Effector memory CD4-positive, alpha-beta T cell (primary cell): ENCODE data around the gene RASA3.
A peak's percentile ranks its signal among the peaks of the same experiment; 100 is the strongest.
"Not testable (repeated sequence)": the region's sequence is repeated elsewhere in the genome, so short reads cannot be mapped to it uniquely, and the experiment has no call there.

Experiments used
- DNase-seq, 3 donors: peaks; one replicate each; pipeline ENCODE4 v3.0.0-alpha.2; 2020
- H3K27ac ChIP-seq: 2 replicates; pipeline ENCODE4 v1.7.0; 2013; ENCODE audit warnings: mild to moderate bottlenecking, low read length, moderate library complexity; ENCODE audit not compliant: insufficient read depth, poor library complexity, severe bottlenecking
- H3K27me3 ChIP-seq: replicated peaks from 2 replicates; pipeline ENCODE4 v1.7.0; 2013; ENCODE audit warnings: mild to moderate bottlenecking, low read length; ENCODE audit not compliant: insufficient read depth, control insufficient read depth, poor library complexity, severe bottlenecking
- H3K36me3 ChIP-seq: 2 replicates; pipeline ENCODE4 v1.7.0; 2013; ENCODE audit warnings: mild to moderate bottlenecking, low read length, moderate library complexity; ENCODE audit not compliant: control insufficient read depth, insufficient read depth
- H3K4me1 ChIP-seq: 2 replicates; pipeline ENCODE4 v1.7.0; 2013; ENCODE audit warnings: low read length, mild to moderate bottlenecking; ENCODE audit not compliant: control insufficient read depth, insufficient read depth, poor library complexity, severe bottlenecking
- H3K4me3 ChIP-seq: 2 replicates; pipeline ENCODE4 v1.7.0; 2013; ENCODE audit warnings: low read length, low read depth, mild to moderate bottlenecking; ENCODE audit not compliant: insufficient read depth, poor library complexity, severe bottlenecking
- H3K9me3 ChIP-seq: 2 replicates; pipeline ENCODE4 v1.7.0; 2013; ENCODE audit warnings: mild to moderate bottlenecking, low read length, moderate library complexity; ENCODE audit not compliant: control insufficient read depth

RASA3 gene

DNA sequence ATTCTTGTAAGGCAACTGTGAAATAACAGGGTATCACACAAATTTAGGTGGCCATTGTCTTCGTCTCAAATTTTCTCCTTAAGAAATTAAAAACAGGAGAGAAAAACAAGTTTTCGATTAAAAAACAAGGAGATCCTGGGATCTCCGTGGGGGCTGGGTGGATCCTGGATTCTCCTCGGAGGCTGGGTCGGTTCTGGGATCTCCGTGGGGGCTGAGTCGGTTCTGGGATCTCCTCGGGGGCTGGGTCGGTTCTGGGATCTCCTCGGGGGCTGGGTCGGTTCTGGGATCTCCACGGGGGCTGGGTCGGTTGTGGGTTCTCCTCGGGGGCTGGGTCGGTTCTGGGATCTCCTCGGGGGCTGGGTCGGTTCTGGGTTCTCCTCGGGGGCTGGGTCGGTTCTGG, 16.5 kb upstream of the RASA3 start:
- not testable (repeated sequence) for DNase-seq, H3K9me3 ChIP-seq, H3K4me3 ChIP-seq, H3K27me3 ChIP-seq, H3K36me3 ChIP-seq
- Histone ChIP-seq H3K4me1 (peaks cover 78% of the 10 kb centered on the region), H3K27ac (peak overlapping the region; percentile 88)

DNA sequence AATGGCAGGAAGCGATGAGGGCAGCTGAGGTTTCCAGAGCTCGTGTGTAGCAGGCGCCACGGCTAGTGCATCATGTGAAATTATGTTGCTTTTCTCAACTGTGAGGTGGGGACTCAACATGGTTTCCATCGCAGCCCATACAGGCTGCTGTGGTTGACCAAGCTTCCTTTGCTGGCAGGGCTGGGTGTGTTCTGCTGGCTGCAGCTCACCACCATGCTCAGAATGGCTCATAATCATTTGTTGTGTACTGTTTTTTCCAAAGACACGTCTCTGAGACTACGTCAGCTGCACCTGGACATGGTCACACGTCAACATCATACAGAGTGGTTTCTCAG, 16.1 kb upstream of the RASA3 start:
- H3K27ac ChIP-seq, result peak overlapping the region; percentile 88
- DNase-seq, result peak; percentile 75 to 90 (median 86)
- H3K4me1 ChIP-seq, result peaks cover 82% of the 10 kb centered on the region

DNA sequence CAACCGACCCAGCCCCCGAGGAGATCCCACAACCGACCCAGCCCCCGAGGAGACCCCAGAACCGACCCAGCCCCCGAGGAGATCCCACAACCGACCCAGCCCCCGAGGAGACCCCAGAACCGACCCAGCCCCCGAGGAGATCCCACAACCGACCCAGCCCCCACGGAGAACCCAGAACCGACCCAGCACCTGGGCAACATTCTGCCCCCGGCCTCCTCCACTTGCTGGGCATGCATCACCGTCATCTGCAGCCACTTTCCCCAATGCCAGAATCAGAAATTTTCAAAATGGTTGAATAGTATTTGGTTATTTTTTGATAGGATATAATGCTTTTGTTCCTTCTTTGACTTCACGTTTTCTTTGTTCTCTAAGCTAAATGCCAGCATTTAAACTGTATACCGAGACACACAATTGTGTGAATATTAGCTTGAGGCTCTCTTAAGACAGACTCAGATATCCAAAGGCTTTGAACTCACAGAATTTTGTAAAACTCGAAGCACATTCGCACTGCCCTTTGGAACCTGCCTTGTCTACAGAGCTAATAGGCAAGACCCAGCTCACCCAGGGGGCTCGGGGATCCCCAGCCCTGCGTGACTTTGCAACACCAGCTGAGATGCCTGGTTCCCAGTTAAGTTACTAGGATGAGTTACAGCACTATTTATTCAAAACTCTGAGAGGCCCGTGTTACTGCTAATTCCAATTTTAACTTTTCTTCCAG, 15.5 kb upstream of the RASA3 start:
- no peak overlapping the region for H3K4me3 ChIP-seq
- H3K27ac ChIP-seq, result peak overlapping the region; percentile 88
- H3K4me1 ChIP-seq, result peaks cover 87% of the 10 kb centered on the region
- no peaks in the 10 kb centered on the region for H3K9me3 ChIP-seq
- no peak for DNase-seq
- no peaks in the 10 kb centered on the region for H3K27me3 ChIP-seq
- no peaks in the 10 kb centered on the region for H3K36me3 ChIP-seq

More for the DNA sequence above, 16.1 kb upstream of the RASA3 start:
- Histone ChIP-seq H3K9me3 (no peaks in the 10 kb centered on the region), H3K4me3 (no peak overlapping the region), H3K36me3 (no peaks in the 10 kb centered on the region), H3K27me3 (no peaks in the 10 kb centered on the region)

DNA sequence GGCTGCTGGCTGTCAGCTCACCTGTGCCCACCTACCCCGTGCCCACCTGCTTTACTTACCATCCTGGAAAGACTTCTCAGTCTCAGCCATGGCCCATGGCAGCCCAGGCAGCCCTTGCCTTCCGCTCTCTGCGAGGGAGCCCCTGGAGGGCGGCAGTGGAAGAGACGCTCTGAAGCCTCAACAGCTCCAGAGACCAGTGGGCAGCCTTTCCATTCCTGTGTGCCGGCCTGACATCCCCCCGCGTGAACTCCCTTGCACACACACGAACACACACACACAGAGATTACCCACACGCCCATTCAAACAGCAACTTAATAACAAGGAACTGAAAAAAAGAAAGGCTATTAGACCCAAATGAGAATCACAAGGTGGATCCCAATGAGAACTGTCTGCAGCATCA, 14.2 kb upstream of the RASA3 start:
- no peaks in the 10 kb centered on the region for H3K9me3 ChIP-seq
- no peak for DNase-seq
- no peaks in the 10 kb centered on the region for H3K27me3 ChIP-seq
- no peak overlapping the region for H3K4me3 ChIP-seq
- H3K36me3 ChIP-seq, result no peaks in the 10 kb centered on the region
- peak overlapping the region; percentile 51 for H3K27ac ChIP-seq
- peaks cover 92% of the 10 kb centered on the region for H3K4me1 ChIP-seq

DNA sequence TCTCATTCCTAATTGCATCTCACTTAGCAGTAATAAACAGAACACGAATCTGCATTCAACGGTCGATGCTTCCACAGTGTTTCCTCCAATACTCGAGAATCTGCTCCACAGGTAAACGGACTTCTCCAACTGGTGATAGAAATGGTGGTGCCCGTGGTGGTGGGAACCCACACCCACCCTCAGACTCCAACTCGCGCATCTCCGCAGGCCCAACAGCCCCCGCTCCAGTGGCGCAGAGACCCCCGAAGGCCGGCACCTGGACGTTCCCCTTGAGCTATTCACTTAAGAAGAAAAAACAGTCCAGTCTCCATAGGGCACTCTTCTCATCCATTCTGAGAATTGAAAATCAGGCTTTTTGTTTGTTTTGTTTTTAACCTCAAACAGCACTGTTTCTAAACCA, 13.8 kb upstream of the RASA3 start:
- Histone ChIP-seq H3K27ac (peak overlapping the region; percentile 51), H3K4me1 (peaks cover 92% of the 10 kb centered on the region), H3K27me3 (no peaks in the 10 kb centered on the region), H3K36me3 (no peaks in the 10 kb centered on the region), H3K9me3 (no peaks in the 10 kb centered on the region), H3K4me3 (no peak overlapping the region)
- no peak for DNase-seq

DNA sequence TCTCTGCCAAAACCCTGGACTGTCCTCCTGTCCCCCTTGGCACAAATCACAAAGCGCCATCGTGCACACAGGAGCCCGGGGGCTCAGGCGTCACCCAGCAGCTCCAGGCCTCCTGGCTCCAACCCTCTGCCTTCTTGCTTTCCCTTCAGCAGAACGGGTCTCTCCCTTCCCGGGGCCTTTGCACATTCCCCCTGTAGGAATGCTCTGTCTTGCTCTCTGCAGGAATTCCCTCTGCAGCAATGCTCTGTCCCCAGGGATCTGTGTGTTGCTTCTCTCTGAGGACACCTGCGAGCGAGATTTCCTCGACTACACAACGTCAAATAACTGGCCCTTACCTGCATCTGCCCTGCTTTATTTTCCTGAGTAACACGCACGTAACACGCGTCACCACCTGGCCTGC, 13.3 kb upstream of the RASA3 start:
- Histone ChIP-seq H3K9me3 (no peaks in the 10 kb centered on the region), H3K27ac (peak overlapping the region; percentile 78), H3K36me3 (no peaks in the 10 kb centered on the region), H3K4me3 (peak overlapping the region; percentile 20), H3K27me3 (no peaks in the 10 kb centered on the region), H3K4me1 (peaks cover 92% of the 10 kb centered on the region)
- no peak for DNase-seq

DNA sequence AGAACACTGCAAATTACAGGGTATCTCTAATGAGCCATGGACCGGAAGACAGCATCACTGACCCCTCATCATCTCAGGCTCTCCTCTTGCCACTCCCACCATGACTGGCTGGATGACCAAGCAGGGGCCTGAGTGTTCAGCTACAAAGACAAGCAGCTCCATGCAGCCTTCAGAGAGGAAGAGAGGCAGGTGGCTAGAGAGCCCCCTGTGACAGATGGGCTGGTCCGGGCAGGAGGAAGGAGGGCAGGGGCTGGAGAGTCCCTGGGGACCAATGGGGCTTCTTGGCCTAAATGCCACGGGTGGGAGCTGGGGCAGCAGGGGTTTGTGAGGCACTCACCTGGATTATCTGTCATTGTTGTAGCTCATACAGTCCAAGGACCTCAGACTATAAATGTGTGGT, 12.8 kb upstream of the RASA3 start:
- Histone ChIP-seq H3K27me3 (no peaks in the 10 kb centered on the region), H3K4me1 (peaks cover 92% of the 10 kb centered on the region), H3K36me3 (no peaks in the 10 kb centered on the region), H3K9me3 (no peaks in the 10 kb centered on the region), H3K4me3 (peak overlapping the region; percentile 20), H3K27ac (peak overlapping the region; percentile 78)
- no peak for DNase-seq

DNA sequence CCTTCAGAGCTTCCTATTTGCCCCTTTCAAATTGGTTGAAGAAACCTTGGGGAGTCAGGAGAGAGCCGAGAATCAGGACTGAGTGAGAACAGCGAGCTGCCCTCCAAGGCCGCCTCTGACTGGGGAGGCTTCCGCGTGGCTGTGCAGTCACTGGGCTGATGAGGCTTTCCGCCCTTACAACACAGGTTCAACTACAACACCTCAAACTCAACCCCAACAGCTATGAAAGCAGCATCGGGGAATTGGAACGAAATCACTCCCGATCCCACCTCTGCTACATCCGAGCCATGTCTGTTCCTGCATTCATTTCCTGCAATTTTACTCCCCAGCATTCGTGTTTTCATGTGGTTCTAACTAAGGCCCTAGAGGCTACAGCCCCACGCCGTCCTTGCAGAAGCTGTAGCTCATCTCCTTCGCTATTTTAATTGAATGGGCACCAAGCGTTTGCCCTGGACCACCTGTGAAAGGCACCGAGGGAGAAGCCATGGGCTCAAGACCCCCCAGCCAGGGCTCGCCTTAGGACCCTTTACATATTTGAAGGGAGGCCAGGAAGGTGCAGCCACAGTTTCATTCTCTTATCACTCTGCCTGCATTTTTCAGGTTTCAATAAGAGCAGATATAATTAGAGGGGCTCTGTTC, 12.3 kb upstream of the RASA3 start:
- H3K27me3 ChIP-seq, result no peaks in the 10 kb centered on the region
- no peaks in the 10 kb centered on the region for H3K9me3 ChIP-seq
- peaks cover 90% of the 10 kb centered on the region for H3K4me1 ChIP-seq
- no peak overlapping the region for H3K4me3 ChIP-seq
- peak overlapping the region; percentile 78 for H3K27ac ChIP-seq
- H3K36me3 ChIP-seq, result no peaks in the 10 kb centered on the region
- no peak for DNase-seq

DNA sequence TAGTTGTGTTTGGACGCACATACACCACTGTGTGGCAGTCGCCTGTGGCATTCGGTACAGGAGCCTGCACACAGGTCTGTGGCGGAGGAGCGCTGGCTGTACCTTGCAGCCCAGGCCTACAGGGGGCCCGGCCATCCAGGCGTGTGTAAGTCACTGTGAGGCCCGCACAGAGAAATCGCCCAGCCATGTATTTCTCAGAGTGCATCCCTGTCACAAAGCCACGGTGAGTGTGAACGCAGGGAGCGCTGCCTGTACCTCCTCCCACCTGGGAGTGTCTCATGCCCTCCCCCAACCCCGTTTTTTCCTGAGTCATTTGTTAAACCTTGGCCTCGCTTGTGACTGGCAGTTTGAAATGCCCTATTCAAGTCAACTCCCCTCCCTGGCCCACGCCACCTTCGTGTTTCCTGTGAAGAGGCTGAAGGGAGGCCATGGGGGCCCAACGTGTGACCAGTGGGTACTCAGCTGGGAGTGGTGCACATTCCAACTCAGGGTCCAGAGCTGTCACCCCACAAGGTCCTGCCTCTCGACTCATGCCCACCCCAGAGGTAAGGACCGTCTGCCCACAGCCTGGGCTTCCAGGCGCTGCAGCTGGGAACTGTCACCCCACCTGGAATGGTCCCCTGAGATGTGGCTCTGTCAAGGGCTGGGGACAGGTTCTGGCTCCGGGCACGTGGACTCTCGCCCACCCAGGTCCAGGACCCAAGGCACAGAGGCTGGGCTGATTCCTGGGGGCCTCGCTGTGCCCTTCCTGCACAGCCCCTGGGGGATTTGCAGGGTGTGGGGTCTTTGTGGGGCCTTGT, 11.6 kb upstream of the RASA3 start:
- no peaks in the 10 kb centered on the region for H3K36me3 ChIP-seq
- peak overlapping the region; percentile 78 for H3K27ac ChIP-seq
- peaks cover 85% of the 10 kb centered on the region for H3K4me1 ChIP-seq
- no peaks in the 10 kb centered on the region for H3K9me3 ChIP-seq
- H3K27me3 ChIP-seq, result no peaks in the 10 kb centered on the region
- H3K4me3 ChIP-seq, result no peak overlapping the region
- DNase-seq, result no peak
